B cell (primary cell): Measurements from ENCODE around the gene RGS3. TPM values are rescaled to one million over a fixed set of nuclear protein-coding genes. Genes with fewer than 3 reads are reported as not detected.

Source experiments
- ATAC-seq: fragments of 200-7000 bp; cut with Tn5 transposase; one replicate; pipeline ENCODE4 v1.10.0; 2021; ENCODE audit warnings: low read depth, mild to moderate bottlenecking, moderate number of reproducible peaks, moderate library complexity
- CTCF ChIA-PET: fragments of 350-600 bp; sonication (Branson Sonifier 250); formaldehyde crosslinking; loops from one replicate; lab custom pipeline; 2021; ENCODE audit warnings: antibody characterized with exemption, inconsistent platforms; lab: Charles Lee
- POLR2A ChIA-PET: fragments of 350-600 bp; sonication (Branson Sonifier 250); formaldehyde crosslinking; loops from one replicate; lab custom pipeline; 2021; ENCODE audit warnings: antibody characterized with exemption; lab: Charles Lee
- DNase-seq: peaks from one replicate; pipeline ENCODE4 v3.0.0; 2013
- H2AFZ ChIP-seq: 2 replicates; pipeline ENCODE4 v1.6.1; 2012; ENCODE audit warnings: mild to moderate bottlenecking, low read depth, low read length; ENCODE audit not compliant: insufficient read depth, poor library complexity, severe bottlenecking
- H3K27ac ChIP-seq, 2 donors: 1 replicate in 1 of 2; 2 replicates in 1 of 2; pipeline ENCODE4 v1.5.1; 2012 to 2013; ENCODE audit warnings: low read length in 2 of 2, mild to moderate bottlenecking in 2 of 2, moderate library complexity in 1 of 2
- H3K27me3 ChIP-seq, 4 experiments: fragments of 200-600 bp in 1 of 4; sonication (generic) in 1 of 4; replicated peaks in 1 of 4; 1 replicate in 2 of 4; 2 replicates in 2 of 4; pipeline versions ENCODE4 v1.6.1 to v1.7.0; 2013 to 2016; ENCODE audit warnings: low read length in 3 of 4, mild to moderate bottlenecking in 2 of 4, mixed read lengths in 1 of 4, moderate library complexity in 1 of 4; ENCODE audit not compliant: insufficient read depth in 4 of 4, control insufficient read depth in 3 of 4; ENCODE audit errors: control extremely low read depth in 1 of 4
- H3K36me3 ChIP-seq, 2 experiments: replicated peaks in 1 of 2; 1 replicate in 1 of 2; 2 replicates in 1 of 2; pipeline versions ENCODE4 v1.6.1 to v1.7.1; 2013; ENCODE audit warnings: low read length in 1 of 2; ENCODE audit not compliant: insufficient read depth in 2 of 2, control insufficient read depth in 1 of 2; ENCODE audit errors: control extremely low read depth in 1 of 2, extremely low read depth in 1 of 2
- H3K4me1 ChIP-seq, 2 donors: fragments of 200-600 bp in 1 of 2; sonication (generic) in 1 of 2; 1 replicate in 1 of 2; 2 replicates in 1 of 2; pipeline versions ENCODE4 v1.5.1 to v1.6.1; 2013 to 2017; ENCODE audit warnings: low read length in 2 of 2; ENCODE audit not compliant: control insufficient read depth in 2 of 2, insufficient read depth in 2 of 2
- H3K4me2 ChIP-seq: replicated peaks from 2 replicates; pipeline ENCODE3; 2012; ENCODE audit warnings: mild to moderate bottlenecking, low read depth, low read length; ENCODE audit not compliant: poor library complexity, severe bottlenecking
- H3K4me3 ChIP-seq, 5 experiments: fragments of 200-600 bp in 1 of 5; sonication (generic) in 1 of 5; 1 replicate in 3 of 5; 2 replicates in 2 of 5; pipeline versions ENCODE4 v1.5.1 to v1.7.0; 2011 to 2016; ENCODE audit warnings: low read length in 4 of 5, mild to moderate bottlenecking in 4 of 5, low read depth in 2 of 5, control low read depth in 1 of 5, moderate library complexity in 1 of 5; ENCODE audit not compliant: insufficient read depth in 1 of 5; ENCODE audit errors: control extremely low read depth in 1 of 5, extremely low read depth in 1 of 5
- H3K79me2 ChIP-seq: fragments of 200-600 bp; sonication (generic); one replicate; pipeline ENCODE4 v1.6.0; 2016; ENCODE audit warnings: low read length; ENCODE audit not compliant: control insufficient read depth, insufficient read depth
- H3K9ac ChIP-seq: fragments of 200-600 bp; sonication (generic); 2 replicates; pipeline ENCODE4 v1.6.1; 2017; ENCODE audit warnings: mild to moderate bottlenecking, low read length, moderate library complexity
- H3K9me3 ChIP-seq, 3 donors: one replicate each; pipeline versions ENCODE4 v1.6.1 to v1.7.1; 2013; ENCODE audit warnings: low read length in 2 of 3; ENCODE audit not compliant: control insufficient read depth in 2 of 3, insufficient read depth in 1 of 3; ENCODE audit errors: control extremely low read depth in 1 of 3
- H4K20me1 ChIP-seq: 2 replicates; pipeline ENCODE4 v1.6.0; 2012; ENCODE audit warnings: mild to moderate bottlenecking, low read length; ENCODE audit not compliant: insufficient read depth, control insufficient read depth, poor library complexity, severe bottlenecking
- H3K27ac Mint-ChIP-seq: one replicate; pipeline ENCODE4 v1.8.0; 2021; ENCODE audit warnings: mixed read lengths
- H3K27me3 Mint-ChIP-seq: one replicate; pipeline ENCODE4 v1.8.0; 2021; ENCODE audit warnings: mixed read lengths
- H3K4me1 Mint-ChIP-seq: one replicate; pipeline ENCODE4 v1.8.0; 2021; ENCODE audit warnings: mixed read lengths
- H3K4me3 Mint-ChIP-seq: one replicate; pipeline ENCODE4 v1.8.0; 2021; ENCODE audit warnings: mixed read lengths
- H3K9me3 Mint-ChIP-seq: one replicate; pipeline ENCODE4 v1.8.0; 2022; ENCODE audit warnings: mixed read lengths; ENCODE audit not compliant: insufficient read depth
- CTCF ChIP-seq: fragments of 200-600 bp; IDR thresholded peaks from one replicate; pipeline ENCODE4 v1.8.0; 2022; ENCODE audit warnings: antibody characterized with exemption, mild to moderate bottlenecking
- EZH2 ChIP-seq: IDR thresholded peaks from 2 replicates; pipeline ENCODE4 v1.6.1; 2012; ENCODE audit warnings: borderline replicate concordance, low read depth, mild to moderate bottlenecking, moderate library complexity, low read length; ENCODE audit not compliant: insufficient read depth, poor library complexity, severe bottlenecking
- WGBS: methylation state at CpG from one replicate; pipeline ENCODE4 v1.1.5; 2013; ENCODE audit warnings: missing lambda C conversion rate; ENCODE audit not compliant: insufficient coverage; 5-methylcytosine and 5-hydroxymethylcytosine counted together
- intact Hi-C: fragments of 100-400 bp; cut with micrococcal nuclease; formaldehyde crosslinking; loops from one replicate; pipeline ENCODE4 v1.10.0; 2022
- polyA plus RNA-seq: library from polyadenylated mRNA; depleted of rRNA; stranded (reverse); fragments of >200 nt; gene quantifications from 2 replicates; pipeline ENCODE4 v1.2.3, GENCODE V29; 2012
- total RNA-seq, 2 donors: library from RNA; stranded (reverse); fragments of 120-200 nt in 1 of 2; gene quantifications; 1 replicate in 1 of 2; 2 replicates in 1 of 2; pipeline versions ENCODE4 v1.2.3 to v1.2.4, GENCODE V29; 2013 to 2022

RGS3 gene
- total and polyA plus RNA-seq, 2 donors (not counting 1 experiment from before 2014, with no cell fraction given) = 12.0 to 15.6 TPM

GRCh38 chr9:113594484-113595299 is 131.2 kb downstream of the RGS3 start:
- Histone ChIP-seq H4K20me1 (peaks cover 12% of the 10 kb centered on the region), H3K27ac (no peak overlapping the region), H3K27me3 (no peaks in the 10 kb centered on the region), H3K36me3 (peaks cover 0 to 55% of the 10 kb centered on the region in 2 experiments), H3K9me3 (peaks cover 0 to 4% (median 0%) of the 10 kb centered on the region in 3 donors), H3K4me2 (no peak overlapping the region), H3K79me2 (no peaks in the 10 kb centered on the region), H3K4me3 (no peak overlapping the region), H2AFZ (no peak overlapping the region), H3K4me1 (peaks cover 12% of the 10 kb centered on the region in 2 donors), H3K9ac (no peak overlapping the region)
- DNase-seq (no peak), ATAC-seq (no peak)
- intact Hi-C loops = no loop called here
- H3K27me3 Mint-ChIP-seq = no peaks in the 10 kb centered on the region
- no peak for TF ChIP-seq CTCF
- TF ChIP-seq EZH2 = no peak
- H3K9me3 Mint-ChIP-seq = no peaks in the 10 kb centered on the region
- CTCF ChIA-PET = interaction anchor here (1.1 to 11.2 kb wide), 3 partner anchors 21 to 148 kb away, joined by 3 to 411 read pairs (median 3); no protein-coding TSS in a partner anchor
- peaks cover 11% of the 10 kb centered on the region for H3K4me1 Mint-ChIP-seq
- WGBS = 78% methylated on average over 19 of the region's 19 CpGs
- H3K4me3 Mint-ChIP-seq = no peak overlapping the region
- no peak overlapping the region for H3K27ac Mint-ChIP-seq
- POLR2A ChIA-PET = no interaction called here
